Stimulated activated CD4-positive, alpha-beta T cell treated with anti-CD3 and anti-CD28 coated beads, Interleukin-4, amount 100 ng/mL, for 48 hours (primary cell): ENCODE results near the gene TTLL11.

Source experiments
- DNase-seq, 2 donors: peaks; one replicate each; pipeline ENCODE4 v3.0.0-alpha.2; 2020; ENCODE audit warnings: low read depth in 2 of 2

TTLL11 gene

DNA sequence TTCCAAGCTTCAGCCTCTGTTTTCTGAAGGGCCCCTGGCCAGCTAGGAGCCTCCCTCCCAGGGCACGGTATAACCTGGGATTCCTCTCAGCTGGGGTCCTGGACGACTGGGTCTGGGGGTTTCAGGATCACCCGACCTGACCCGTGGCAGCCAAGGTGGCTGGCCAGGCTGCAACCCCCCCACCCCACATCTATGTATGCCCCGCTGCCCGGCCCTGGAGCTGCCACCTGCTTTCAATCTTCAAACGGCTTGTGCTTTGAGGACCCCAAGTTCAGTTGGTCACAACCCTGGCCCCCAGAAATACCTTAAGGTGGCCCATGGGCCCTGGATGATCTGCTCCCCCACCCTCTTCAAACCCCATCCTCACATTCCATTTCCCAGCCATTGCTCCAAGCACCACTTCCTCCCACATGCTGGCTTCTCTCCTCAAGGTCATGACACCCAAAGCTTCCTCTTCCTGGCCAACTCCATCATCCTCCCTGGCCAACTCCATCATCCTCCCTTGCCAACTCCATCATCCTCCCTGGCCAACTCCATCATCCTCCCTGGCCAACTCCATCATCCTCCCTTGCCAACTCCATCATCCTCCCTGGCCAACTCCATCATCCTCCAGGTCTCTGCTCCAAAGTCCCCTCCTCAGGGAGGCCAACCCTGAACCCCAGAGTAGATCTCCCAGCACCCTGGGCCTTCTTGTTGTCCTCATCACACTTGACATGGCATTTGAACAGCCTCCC is 17.2 kb upstream of the TTLL11 start:
- no peak for DNase-seq

DNA sequence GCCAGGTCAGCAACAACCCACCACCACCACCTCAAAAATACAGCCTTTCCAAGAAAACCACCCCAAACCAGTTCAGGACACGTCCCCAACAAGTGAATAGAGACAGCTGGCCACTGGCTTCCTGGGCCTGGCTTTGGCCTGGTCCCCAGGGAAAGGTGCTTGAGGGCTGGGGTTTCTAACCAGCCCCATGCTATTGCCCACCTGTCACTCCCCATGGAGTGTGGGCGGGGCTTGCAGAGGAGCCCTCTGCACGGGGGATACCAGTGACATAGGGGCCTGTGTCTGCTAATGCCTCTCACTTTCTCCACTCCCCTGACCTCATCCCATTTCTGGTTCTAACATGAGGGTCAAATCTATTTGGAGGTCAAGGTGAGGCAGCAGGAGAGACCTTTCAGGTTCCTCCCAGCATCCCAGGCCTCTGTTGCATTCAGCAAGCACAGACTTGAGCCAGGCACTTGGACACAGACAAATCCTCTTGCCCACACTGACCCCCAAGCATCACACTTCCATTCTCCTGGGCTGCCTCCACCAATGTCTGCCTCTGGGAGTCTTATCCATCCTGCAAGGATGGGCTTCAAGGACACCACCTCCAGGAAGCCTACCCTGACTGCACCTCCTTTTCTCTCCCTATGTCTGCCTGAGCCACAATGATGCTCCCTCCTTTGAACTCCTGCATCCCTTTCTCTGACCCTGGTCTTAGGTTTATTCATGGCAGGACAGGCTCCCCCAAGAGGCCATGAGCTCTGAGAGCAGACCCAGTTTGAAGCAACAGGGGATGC is 16.1 kb upstream of the TTLL11 start:
- DNase-seq = no peak

- no peak for DNase-seq
These were observed 14.2 kb upstream of the TTLL11 start for GRCh38 chr9:122107291-122107805.

DNA sequence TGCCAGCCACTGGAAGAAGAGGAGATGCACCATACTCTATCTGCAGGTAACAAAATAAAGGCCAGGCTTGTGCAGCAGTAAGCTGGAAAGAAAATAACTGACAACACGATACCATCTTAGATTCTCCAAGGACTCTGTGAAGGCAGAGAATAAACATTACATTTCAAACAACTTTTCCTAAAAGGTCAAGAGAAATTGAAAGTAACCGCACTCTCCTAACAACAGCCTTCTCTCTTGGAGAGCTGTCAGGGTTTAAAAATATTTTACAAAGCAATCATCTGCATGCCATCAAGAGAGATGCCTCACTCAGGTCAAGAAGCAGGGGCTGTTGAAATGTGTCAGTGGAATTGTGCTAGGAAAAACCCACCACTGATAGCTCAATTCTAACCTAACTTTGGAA is 13.5 kb upstream of the TTLL11 start:
- DNase-seq = no peak

DNA sequence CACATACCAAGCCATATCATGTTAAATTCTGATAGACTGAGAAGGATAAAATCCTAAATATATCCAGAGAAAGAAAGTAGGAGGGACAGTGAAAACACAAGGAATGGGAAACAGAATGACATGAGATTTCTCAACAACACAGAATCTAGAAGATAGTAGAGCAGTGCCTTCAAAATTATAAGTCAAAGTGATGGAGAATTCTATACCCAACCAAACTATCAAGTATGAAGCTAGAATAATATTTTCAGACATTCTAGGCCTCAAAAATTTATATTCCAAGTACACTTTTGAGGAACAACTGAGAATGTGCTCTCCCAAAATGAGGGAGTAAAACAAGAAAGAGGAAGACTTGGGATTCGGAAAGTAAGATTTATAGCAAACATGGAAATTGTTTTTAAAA is 10.9 kb upstream of the TTLL11 start:
- no peak for DNase-seq

- no peak for DNase-seq
These were observed 9.0 kb upstream of the TTLL11 start for GRCh38 chr9:122102156-122102555.

- no peak for DNase-seq
These were observed 7.6 kb upstream of the TTLL11 start for GRCh38 chr9:122100756-122101155.

- peak; percentile 68 to 77 for DNase-seq
These were observed 6.3 kb upstream of the TTLL11 start for GRCh38 chr9:122099271-122099869.

DNA sequence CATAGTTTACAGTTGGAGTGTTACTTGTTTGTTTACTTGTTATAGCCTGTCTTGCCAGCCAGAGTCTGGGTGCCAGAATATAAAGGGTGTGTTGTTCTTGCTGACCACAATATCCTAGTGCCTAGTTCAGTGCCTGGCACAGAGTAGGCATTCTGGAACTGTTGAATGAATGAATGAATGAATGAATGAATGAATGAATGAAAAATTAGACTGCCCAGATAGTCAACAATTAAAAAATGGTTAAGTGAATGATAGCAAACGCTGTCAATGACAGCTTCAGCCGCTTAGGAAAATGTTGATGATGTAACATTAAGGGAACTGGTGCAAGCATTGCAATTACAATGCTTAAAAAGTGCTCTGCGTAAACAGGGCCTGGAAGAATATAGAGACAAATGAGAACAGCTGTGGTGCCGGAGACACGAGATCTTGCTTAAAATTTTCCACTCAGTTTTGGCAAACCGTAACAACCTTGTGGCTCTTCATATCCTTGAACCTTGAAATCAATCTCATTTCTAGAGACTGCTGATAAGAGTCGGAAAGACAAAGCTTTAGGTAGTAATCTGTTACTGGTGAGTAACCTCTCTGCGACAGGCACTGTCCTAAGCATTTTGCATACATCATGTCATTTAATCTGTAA is 4.7 kb upstream of the TTLL11 start:
- DNase-seq = no peak

DNA sequence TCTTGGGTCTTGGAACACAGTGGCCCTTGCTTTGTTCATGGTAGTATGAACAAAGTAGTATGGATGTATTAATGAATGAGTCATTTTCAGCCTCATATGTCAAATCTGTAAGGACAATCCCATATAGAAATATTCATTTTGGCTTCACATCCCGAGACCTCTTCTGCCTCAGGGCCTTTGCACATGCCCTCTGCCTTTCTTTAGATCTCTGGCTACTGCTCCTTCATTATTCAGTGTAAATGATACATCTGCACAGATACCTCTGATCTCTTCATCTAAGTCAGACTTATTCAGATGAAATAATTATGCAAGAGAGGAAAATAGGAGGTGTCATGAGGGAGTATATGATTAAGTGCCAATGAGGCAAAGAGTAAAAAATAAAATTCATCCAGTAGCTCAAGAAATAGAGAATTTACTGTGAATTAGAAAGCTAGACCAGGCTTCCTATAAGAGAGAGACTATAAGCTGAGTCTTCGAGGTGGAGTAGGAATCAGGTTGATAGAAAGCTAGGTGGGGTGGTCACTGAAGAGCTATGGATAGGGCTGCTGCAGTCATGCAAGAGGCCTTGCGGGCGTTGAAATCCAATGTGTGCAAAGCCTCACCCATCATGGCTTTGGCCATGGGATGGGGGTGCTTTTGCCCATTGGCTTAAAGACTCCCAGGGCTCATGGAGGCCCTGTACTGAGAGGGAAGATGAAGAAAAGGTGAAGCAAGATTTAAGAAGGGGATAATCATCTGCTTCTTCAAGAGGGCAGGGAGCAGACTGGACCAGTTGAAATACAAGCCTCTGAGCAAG is 3.7 kb upstream of the TTLL11 start:
- DNase-seq = no peak

- peak; percentile 28 to 44 for DNase-seq
These were observed 2.1 kb upstream of the TTLL11 start for GRCh38 chr9:122095010-122095767.

DNA sequence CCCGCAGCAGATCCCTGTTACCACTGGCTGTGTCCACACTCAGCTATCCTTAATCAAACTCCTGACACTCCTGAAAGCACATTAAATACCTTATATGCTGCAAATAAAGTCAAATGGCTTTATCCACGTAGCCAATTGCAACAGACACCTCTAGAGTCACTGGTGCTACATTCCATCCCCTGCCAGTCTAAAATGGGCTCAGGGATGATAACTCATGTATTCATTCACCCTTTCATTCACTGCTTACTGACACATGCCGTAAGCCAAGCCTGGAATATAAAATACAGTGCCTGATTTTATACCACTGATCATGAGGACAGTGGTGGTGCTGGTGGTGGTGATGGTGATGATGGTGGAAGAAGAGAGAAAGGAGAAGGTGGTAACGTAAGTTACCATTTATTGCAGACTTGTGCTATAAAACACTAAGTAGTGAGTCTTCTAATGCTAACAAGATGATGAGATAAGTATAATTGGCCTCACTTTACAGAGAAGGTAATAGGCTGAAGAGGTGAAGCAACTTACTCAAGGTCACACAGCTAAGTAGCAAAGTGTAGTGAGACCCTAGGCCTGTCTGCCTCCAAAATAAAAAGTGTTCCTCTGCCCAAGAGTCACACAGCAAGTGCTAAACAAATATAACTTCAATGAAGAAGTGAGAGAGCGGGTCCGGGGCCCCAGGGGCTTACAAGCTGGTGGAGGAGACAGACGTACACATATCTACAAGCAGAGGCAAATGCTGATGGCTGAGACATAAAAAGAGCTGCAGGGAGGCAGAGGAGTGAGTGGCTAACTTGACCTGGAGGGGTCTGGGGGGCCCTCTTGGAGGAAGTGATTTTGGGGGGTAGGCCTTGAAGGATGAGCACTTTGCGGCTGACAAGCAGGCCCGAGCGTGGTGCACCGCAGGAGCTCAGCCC is 1.2 kb downstream of the TTLL11 start:
- no peak for DNase-seq

- DNase-seq = no peak
These were observed 2.1 kb downstream of the TTLL11 start for GRCh38 chr9:122090981-122091380.

GRCh38 chr9:122090287-122090883 is 2.7 kb downstream of the TTLL11 start:
- no peak for DNase-seq

- no peak for DNase-seq
These were observed 4.0 kb downstream of the TTLL11 start for GRCh38 chr9:122088880-122089706.

DNA sequence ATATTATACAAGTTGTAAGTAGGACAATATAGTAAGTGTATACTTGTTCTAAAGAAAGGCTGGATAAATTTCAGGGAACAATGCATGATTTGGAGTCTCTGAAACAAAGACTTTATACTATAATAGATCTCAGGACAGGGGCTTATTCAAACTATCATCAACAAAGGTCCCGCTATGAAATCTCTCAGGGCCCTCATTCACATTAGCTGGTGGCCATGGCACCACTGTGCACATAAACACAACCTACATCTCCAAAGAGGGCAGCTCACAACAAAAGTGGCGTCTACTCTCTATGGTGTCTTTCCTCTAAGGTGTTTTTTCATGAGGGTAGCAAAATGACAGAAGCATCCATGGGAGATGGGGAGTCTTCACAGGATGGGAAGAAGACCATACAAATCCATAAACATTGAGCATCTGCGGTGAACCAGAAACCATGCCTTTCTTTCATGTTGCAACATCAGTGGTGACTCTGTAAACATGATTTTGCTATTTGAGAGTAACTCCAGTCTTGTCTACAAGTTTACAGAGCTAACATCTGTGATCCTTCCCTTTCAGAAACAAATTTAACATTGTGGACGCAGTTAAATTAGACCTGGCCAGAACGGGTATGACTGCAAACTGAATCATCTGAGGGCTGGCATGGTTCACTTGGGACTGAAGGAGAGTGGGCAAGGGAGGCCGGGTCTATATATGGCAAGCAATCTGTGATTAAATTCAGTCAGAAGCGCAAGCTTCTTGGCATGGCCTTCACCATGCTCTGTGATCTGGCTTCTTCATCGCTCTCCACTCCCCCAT is 5.5 kb downstream of the TTLL11 start:
- no peak for DNase-seq

GRCh38 chr9:122086873-122087272 is 6.2 kb downstream of the TTLL11 start:
- DNase-seq = no peak
